HG02610 (cell line): Measurements from ENCODE around the gene PPP1R16B.

Experiments
- ATAC-seq: cut with Tn5 transposase; IDR thresholded peaks from one replicate; pipeline ENCODE4 v1.9.1; 2021; ENCODE audit warnings: mild to moderate bottlenecking, moderate library complexity; ENCODE audit not compliant: unreplicated experiment

Gene PPP1R16B

GRCh38 chr20:38825571-38825900, 20.0 kb downstream of the PPP1R16B start:
- ATAC-seq = no peak

DNA sequence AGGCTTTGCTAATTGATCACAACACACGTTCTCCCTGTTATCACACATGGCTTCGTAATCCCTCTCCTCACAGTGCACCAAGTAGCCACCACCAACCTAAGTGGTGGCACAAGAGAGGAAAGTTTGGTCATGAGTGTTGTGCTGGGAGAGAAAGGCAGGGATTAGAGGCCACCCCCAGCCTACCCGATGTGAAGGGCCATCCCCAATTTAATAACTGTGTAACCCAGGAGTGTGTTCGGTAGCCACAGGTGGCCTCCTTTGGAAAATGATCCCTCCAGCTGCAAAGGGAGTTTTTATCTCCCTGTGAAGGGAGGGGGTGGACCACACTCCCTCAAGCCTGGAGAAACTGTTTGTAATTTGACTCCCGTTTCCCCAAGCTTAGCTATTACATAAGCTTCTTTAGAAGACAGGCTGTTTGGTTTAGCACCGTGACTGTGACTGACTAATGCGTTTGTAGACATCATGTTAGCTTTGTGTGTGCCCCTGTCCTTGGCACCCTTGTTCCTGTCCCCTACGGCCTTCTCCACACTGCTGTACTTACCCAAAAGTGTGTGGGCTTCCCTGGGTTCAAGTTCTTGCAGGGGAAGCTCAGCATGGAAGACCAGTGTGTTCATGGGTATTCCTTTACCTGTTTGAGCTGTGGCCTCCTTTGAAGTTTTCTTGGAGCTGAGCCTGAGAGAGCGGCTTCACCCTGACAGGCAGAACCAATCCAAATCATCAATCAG, 20.6 kb downstream of the PPP1R16B start:
- ATAC-seq = no peak

DNA sequence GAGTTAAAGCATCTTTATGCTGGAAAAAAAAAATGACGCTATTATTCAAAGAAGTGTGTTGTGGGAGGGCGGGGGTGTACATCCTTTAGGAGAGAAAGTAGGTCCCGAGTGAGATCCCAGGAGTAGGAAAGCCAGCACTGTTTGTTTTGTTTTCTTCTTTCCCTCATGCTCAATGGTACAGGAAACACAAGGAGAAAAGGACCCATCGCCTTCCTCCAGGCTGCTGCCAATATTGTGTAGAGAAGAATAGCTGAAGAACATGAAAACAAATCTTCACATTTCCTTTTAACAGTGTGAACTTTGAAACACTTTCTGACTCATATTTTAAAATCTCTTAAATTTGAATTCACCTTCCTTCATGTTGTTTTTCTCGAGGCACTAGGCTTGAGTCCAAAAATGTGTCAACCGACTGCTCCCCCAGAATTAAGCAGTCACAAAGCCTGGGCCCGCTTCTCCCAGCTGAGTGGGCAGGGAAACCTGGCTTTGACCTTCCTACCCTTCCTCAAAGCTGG, 22.3 kb downstream of the PPP1R16B start:
- ATAC-seq = no peak

- ATAC-seq = no peak
These were observed 23.2 kb downstream of the PPP1R16B start for GRCh38 chr20:38828514-38829295.

GRCh38 chr20:38829296-38829875, 23.9 kb downstream of the PPP1R16B start:
- ATAC-seq = no peak

- ATAC-seq = no peak
These were observed 24.9 kb downstream of the PPP1R16B start for GRCh38 chr20:38830356-38830755.

GRCh38 chr20:38831049-38831691, 25.7 kb downstream of the PPP1R16B start:
- ATAC-seq = no peak

- ATAC-seq = no peak
These were observed 26.6 kb downstream of the PPP1R16B start for GRCh38 chr20:38831995-38832620.

DNA sequence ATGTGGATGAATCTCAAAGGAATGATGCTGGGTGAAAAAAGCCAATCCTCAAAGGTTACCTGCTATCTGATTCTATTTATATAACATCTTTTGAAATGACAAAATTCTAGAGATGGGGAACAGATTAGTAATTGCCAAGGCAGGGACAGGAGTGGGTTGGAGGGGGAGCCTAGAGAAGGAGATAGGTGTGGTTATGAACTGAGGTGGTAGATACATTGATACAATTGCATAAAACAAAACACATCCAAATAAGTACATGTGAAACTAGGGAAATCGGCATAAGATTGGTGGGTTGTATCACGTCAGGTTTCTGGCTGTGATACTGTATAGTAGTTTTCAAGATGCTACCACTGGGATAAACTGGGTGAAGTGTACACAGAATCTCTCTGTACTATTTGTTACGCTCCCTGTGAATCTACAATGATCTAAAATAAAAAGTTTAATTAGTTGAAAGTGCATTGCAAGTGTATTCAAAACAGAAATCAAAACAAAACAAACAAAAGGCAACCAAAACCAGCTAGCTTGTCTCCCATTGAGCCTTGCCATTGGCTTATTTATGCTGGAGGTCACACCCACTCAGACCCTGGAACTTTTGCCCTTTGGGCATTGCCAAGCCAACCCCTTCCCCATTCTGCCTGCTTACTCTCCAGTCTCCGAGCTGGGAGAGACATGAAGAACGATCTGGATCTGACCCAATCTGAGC, 27.8 kb downstream of the PPP1R16B start:
- ATAC-seq = no peak

DNA sequence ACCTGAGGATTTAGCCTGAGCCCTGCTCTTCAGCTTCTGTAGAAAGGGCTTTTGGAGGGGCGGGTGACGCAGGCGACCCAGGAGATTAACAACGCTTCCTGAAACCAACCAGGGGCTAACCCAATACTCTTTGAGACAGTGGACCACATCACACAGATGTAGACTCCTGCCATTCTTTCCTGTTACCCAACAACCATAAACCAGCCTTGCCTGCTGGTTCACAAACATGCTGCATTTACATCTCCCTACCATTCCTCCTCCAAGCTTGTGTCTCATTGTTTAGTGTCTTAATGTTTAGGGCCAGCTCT, 28.3 kb downstream of the PPP1R16B start:
- ATAC-seq = no peak

- peak; percentile 50 for ATAC-seq
These were observed 29.4 kb downstream of the PPP1R16B start for GRCh38 chr20:38834868-38835267.

GRCh38 chr20:38835792-38836191, 30.3 kb downstream of the PPP1R16B start:
- ATAC-seq = no peak

DNA sequence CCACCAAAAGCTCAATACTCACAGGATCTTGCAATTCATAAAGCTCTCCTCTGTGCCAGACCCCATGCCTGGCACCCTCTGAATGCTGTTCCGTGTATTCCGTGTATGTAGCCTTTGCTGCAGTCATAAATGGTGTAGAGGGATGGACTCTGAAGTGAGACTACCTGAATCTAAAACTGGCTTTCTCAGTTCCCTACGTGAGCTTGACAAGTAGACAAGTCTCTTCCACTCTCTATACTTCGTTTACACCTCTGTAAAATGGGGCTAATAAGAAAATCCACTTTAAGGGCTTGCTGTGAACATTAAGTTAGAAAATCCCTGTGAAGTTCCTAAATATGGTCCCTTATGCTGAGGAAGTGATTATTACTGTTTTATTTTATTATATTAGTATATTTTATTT, 31.5 kb downstream of the PPP1R16B start:
- no peak for ATAC-seq

DNA sequence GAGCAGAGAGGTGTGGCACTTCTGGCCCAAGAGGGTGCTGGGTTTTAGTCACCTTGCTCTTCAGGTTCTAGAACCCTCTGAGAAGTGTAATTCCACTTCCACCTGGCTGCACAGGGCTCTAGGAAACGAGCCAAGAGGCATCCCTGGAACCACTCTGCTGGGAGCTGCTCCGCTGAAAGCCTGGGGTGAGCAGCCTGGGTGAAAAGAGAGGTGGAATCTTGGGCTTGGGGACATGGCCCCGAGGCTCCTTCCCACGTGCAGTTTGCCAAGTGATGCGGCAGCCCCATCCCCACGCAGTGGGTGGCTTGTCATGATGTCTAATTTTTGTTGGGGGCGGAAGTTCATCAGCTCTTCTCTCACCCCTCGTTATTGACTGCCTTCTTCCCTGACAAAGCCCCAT, 32.8 kb downstream of the PPP1R16B start:
- no peak for ATAC-seq

DNA sequence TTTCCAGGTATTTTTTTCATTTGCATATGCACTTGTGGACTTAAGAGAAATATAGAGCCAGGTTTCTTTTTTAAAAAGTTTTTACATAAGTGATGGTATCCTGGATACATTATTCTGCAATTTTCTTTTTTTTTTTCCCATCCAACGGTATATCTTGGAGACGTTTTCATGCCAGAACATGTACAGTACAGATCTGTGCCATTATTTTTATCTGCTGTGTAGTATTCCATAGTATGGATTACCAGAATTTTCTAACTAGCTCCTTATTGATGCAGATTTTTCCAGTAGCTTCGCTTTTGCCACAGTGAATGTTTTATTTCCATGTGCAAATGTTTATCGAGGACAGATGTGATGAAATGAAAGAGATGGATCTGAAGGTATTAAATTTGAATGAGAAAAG, 34.1 kb downstream of the PPP1R16B start:
- ATAC-seq = no peak

DNA sequence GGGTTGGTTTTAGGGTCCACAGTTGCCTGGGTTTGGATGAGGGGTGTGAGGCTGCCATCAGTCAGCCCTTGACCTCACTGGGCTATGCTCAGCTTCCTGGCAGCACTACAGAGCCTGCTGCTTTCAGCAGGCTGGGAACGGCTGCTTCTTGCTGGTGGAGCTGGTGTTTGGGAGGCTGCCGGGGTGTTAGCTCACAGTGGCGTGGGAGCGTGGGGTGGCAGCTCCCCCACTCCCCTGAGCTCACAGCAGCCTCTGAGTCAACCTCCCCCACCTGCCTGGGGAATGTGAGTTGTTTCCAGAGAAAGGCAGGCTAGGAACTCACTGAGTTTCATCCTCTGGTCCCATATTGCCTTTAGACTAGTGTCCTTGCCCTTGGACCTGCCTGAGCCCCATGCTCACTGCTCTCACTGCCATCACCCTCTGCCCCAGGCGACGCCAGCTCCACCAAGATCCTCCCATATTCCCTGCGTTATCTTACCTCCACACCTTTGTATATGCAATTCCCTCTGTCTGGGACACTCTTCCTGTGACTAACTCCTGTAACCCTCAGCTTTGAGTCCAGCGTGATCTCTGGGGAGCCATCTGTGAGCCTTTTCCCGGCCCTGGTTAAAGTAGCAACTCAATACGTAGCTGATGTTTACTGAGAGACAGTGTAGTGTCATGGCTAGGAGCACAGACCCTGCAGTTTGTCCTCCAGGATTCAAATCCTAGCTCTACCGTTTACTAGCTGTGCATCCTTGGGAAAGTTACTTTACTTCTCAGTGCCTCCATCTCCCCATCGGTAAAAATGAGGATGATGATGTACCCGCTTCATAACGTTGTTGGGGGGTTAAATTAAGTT, 34.8 kb downstream of the PPP1R16B start:
- ATAC-seq = no peak

GRCh38 chr20:38840894-38841470, 35.5 kb downstream of the PPP1R16B start:
- ATAC-seq = no peak

- ATAC-seq = no peak
These were observed 36.1 kb downstream of the PPP1R16B start for GRCh38 chr20:38841570-38841969.

- peak; percentile 27 for ATAC-seq
These were observed 36.5 kb downstream of the PPP1R16B start for GRCh38 chr20:38842026-38842425.
